Osteocyte (in vitro differentiated cells): ENCODE results near the gene MCOLN3. TPM values are rescaled to one million over a fixed set of nuclear protein-coding genes. Genes with fewer than 3 reads are reported as not detected.

Experiments used
- DNase-seq: peaks from one replicate; pipeline ENCODE4 v3.0.0; 2021; ENCODE audit warnings: mixed read lengths; ENCODE audit not compliant: unreplicated experiment; ENCODE audit errors: extremely low spot score
- H3K27ac Mint-ChIP-seq: one replicate; pipeline ENCODE4 v1.8.0; 2021; ENCODE audit warnings: mild to moderate bottlenecking, mixed read lengths; ENCODE audit not compliant: unreplicated experiment
- H3K27me3 Mint-ChIP-seq: one replicate; pipeline ENCODE4 v1.8.0; 2021; ENCODE audit warnings: mixed read lengths; ENCODE audit not compliant: unreplicated experiment
- H3K36me3 Mint-ChIP-seq: one replicate; pipeline ENCODE4 v1.8.0; 2021; ENCODE audit warnings: mixed read lengths; ENCODE audit not compliant: unreplicated experiment
- H3K4me1 Mint-ChIP-seq: one replicate; pipeline ENCODE4 v1.8.0; 2021; ENCODE audit warnings: mixed read lengths; ENCODE audit not compliant: unreplicated experiment
- H3K4me3 Mint-ChIP-seq: one replicate; pipeline ENCODE4 v1.8.0; 2021; ENCODE audit warnings: mild to moderate bottlenecking, moderate library complexity, mixed read lengths; ENCODE audit not compliant: unreplicated experiment
- H3K9me3 Mint-ChIP-seq: one replicate; pipeline ENCODE4 v1.8.0; 2021; ENCODE audit warnings: mixed read lengths; ENCODE audit not compliant: unreplicated experiment
- CTCF ChIP-seq: fragments of 200-600 bp; sonication (generic); IDR thresholded peaks from 2 replicates; pipeline ENCODE4 v1.5.0; 2021; ENCODE audit warnings: antibody characterized with exemption, mild to moderate bottlenecking, moderate library complexity
- total RNA-seq: library from RNA; stranded (reverse); gene quantifications from 2 replicates; pipeline ENCODE4 v1.2.1, GENCODE V29; 2021

Gene MCOLN3
- total RNA-seq, 1 donor from 2014 or later, result not detected

- Mint-ChIP-seq H3K4me1 (no peaks in the 10 kb centered on the region), H3K27ac (no peak overlapping the region), H3K27me3 (peaks cover 24% of the 10 kb centered on the region), H3K4me3 (no peak overlapping the region), H3K9me3 (peaks cover 17% of the 10 kb centered on the region), H3K36me3 (no peaks in the 10 kb centered on the region)
- no peak for DNase-seq
- TF ChIP-seq CTCF, result no peak
These were observed 22.7 kb upstream of the MCOLN3 start for GRCh38 chr1:85070972-85071492.

GRCh38 chr1:85068846-85069245 lies 20.5 kb upstream of the MCOLN3 start:
- Mint-ChIP-seq H3K27me3 (peaks cover 26% of the 10 kb centered on the region), H3K27ac (no peak overlapping the region), H3K4me1 (no peaks in the 10 kb centered on the region), H3K36me3 (no peaks in the 10 kb centered on the region), H3K4me3 (no peak overlapping the region), H3K9me3 (peaks cover 5% of the 10 kb centered on the region)
- no peak for TF ChIP-seq CTCF
- no peak for DNase-seq

- Mint-ChIP-seq H3K4me1 (peaks cover 13% of the 10 kb centered on the region), H3K27me3 (peaks cover 27% of the 10 kb centered on the region), H3K9me3 (peaks cover 5% of the 10 kb centered on the region), H3K27ac (no peak overlapping the region), H3K36me3 (no peaks in the 10 kb centered on the region), H3K4me3 (no peak overlapping the region)
- no peak for DNase-seq
- no peak for TF ChIP-seq CTCF
These were observed 17.2 kb upstream of the MCOLN3 start for GRCh38 chr1:85065550-85065949.

- no peak for DNase-seq
- peak overlapping the region; percentile 76 for H3K4me3 Mint-ChIP-seq
- peaks cover 14% of the 10 kb centered on the region for H3K4me1 Mint-ChIP-seq
- no peak for TF ChIP-seq CTCF
- no peaks in the 10 kb centered on the region for H3K9me3 Mint-ChIP-seq
- H3K27me3 Mint-ChIP-seq, result peaks cover 24% of the 10 kb centered on the region
- no peaks in the 10 kb centered on the region for H3K36me3 Mint-ChIP-seq
- peak overlapping the region; percentile 69 for H3K27ac Mint-ChIP-seq
These were observed 14.2 kb upstream of the MCOLN3 start for GRCh38 chr1:85062425-85063026.

GRCh38 chr1:85061711-85062424 lies 13.6 kb upstream of the MCOLN3 start:
- TF ChIP-seq CTCF, result no peak
- H3K4me3 Mint-ChIP-seq, result peak overlapping the region; percentile 76
- peaks cover 14% of the 10 kb centered on the region for H3K4me1 Mint-ChIP-seq
- H3K9me3 Mint-ChIP-seq, result no peaks in the 10 kb centered on the region
- DNase-seq, result peak; percentile 93
- peaks cover 19% of the 10 kb centered on the region for H3K27me3 Mint-ChIP-seq
- no peaks in the 10 kb centered on the region for H3K36me3 Mint-ChIP-seq
- H3K27ac Mint-ChIP-seq, result peak overlapping the region; percentile 88
